HG03064 (cell line): ENCODE data around the gene ABCA9.
"Not testable (repeated sequence)": the region's sequence is repeated elsewhere in the genome, so short reads cannot be mapped to it uniquely, and the experiment has no call there.

ENCODE experiments used
- ATAC-seq: cut with Tn5 transposase; IDR thresholded peaks from one replicate; pipeline ENCODE4 v1.9.1; 2021; ENCODE audit warnings: low read depth; ENCODE audit not compliant: unreplicated experiment

The ABCA9 gene

DNA sequence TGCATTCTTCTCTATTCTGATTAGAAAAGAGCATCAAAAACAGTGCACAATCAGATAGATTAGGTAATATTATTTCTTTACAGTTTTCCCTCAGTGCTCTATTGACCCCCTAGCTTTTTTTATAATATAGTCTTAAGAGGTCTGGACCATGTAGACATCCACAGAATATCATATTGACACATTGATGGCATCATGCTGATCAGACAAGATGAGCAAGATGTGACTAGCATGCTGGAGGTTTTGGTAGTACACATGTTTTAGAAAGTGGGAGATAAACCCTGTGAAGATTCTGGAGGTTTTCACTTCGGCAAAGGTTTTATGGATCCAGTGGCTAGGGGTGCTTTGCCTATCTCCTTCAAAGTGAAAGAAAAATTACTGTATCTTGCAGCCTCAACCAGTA lies 102.8 kb downstream of the ABCA9 start:
- ATAC-seq = no peak

DNA sequence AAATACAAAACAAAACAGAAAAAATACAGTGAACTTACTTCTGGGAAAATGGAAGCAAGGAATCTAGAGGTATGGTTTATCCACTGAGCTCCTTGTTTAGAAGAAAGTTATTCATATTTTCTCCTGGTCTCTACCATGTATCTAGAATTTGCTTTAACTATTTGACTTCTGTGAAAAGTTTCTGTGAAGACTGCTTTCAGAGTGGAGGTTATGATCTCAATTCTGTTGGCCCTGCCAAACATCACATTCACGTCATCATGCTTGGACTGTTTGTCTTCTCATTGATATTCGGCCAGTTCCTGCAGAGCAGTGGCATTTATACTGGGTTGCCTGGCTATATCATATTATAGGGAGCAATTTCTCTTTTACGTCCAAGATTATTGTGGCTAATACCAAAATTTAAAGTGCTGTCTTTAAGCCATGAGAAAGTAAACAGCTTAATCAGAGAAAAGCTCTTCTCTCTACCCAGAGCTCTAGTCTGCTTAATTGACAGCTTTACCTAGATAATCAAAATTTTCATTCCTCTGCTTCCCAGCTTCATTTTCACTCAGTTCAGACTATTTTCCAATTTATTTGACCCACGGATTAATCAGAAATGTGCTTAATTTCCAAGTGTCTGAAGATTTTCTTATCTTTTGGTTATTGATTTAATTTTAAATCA lies 105.4 kb downstream of the ABCA9 start, which contains the start of gene ABCA8:
ABCA8 (minus strand) TSS at position 212 of the 661 bp plus-strand sequence. CDS start 13,358 bp downstream, outside the sequence.
- no peak for ATAC-seq

DNA sequence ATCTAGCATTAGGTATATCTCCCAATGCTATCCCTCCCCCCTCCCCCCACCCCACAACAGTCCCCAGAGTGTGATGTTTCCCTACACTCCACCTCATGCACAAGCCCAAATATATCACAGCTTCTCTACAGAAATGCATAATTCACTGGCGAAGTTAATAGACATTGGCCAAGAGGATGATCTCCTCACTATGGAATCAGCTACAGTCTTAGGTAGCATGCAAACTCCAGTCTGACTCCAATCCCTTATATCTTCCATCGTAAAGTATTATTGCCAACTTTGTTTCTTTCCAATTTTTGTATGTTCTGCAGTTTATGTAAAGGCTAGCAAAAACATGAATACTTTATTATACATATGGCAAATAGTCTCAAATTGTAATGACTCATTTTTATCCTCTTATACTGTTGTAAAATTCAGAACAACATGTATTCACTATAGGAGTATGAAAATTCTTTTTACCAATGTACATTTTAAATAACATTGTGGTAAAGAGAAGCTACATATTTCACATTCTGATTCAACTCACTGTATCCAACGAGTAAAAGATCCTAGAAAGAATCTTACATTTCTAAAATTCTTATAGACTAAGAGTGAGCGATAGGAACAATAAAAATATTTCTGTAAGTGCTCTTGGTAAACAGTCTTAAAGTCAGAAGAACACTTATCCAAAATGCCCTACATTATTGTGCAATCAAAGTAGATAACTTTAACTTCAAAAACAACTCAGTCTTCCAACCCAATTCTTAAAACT lies 106.4 kb downstream of the ABCA9 start:
- no peak for ATAC-seq

DNA sequence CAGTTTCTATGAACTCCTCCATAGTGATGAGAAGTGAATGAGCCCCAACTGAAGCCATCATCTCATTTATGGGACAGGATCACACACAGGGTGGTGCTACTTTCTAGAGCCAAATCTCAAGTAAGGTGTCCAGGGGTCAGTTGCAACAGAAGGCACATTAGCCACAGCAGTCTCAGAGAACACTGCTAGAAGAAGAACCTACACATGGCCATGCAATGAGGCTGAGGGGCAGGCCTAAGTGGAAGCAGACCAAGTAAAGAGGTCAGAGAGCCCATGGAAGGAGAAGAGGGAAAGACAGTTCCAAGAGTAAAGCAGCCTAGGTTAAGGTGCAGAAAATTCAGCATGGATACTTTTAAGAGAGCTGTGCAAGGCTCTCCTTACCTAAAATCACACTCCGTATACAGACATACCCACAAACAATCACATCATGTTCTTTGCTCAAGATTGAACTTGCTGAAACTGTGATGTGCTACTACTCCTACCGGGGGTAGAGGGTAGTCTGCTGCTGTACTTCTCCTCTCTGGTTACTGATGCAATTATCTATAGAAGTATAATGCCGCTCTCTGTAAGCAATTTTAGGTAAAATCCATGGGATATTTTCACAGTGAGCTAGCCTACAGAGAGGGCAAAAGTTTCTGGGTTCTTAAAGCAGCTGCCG lies 107.3 kb downstream of the ABCA9 start:
- ATAC-seq = no peak

DNA sequence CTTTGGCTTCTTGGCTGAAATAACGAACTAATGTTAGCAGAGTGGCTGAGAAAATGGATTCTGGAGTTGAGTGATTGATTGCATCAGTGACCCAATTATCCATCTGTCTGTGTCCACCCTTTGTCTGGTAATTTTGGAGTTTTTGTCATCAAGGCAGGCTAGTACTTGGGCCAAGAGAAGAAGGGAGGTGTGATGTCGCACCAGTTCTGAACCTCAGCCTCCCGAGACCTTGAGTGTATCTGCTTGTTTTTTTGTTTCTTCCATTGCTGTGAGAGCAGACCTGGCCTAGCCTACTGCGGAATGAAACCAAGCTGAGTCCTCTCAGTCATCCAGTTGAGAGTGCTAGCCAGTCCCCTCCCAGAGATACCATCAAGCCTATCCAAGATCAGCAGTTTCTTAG lies 110.0 kb downstream of the ABCA9 start:
- ATAC-seq = no peak

DNA sequence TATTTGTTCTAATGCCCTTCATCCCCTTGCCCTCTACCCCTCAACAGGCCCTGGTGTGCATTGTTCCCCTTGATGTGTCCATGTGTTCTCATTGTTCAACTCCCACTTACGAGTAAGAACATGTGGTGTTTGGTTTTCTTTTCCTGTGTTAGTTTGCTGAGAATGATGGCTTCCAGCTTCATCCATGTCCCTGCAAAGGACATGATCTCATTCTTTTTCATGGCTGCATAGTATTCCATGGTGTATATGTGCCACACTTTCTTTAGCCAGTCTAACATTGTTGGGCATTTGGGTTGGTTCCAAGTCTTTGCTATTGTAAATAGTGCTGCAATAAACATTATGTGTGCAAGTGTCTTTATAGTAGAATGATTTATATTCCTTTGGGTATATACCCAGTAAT lies 112.9 kb downstream of the ABCA9 start:
- not testable (repeated sequence) for ATAC-seq

DNA sequence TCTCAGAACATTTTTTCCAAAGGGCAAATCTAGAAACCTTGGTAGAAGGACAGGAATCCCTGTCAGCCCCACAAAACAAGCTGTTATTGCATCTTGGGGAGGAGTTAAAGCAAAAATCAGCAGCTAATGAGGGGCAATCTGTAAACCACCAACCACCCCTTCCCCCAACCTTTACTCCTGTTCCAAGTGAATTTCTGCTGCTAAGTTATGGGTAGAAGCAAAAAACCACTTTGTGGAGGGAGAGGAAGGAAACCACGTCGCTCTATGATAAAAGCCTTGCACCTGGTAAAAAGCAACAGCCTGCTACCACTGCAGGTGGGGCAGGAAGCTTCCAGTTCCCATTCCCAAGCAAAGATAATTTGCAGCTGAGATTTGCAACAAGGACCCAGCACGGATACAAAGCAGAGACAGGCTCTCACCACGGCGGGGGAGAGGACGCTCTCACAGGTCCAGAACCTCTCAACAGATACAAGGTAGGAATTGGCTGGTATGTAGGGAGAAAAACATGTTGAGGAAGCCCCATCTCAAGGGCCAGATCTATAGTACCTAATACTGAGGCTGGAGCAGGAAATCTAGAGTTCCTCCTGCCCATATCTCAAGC lies 116.2 kb downstream of the ABCA9 start:
- no peak for ATAC-seq

DNA sequence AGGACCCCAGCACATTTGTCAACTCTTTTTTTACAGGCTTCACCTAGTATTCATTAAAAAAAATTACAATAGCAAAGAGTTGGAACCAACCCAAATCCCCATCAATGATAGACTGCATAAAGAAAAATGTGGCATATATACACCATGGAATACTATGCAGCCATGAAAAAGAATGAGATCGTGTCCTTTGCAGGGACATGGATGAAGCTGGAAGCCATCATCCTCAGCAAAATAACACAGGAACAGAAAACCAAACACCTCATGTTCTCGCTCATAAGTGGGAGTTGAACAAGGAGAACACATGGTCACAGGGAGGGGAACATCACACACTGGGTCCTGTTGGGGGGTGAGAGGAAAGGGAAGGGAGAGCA lies 116.9 kb downstream of the ABCA9 start:
- ATAC-seq = not testable (repeated sequence)

DNA sequence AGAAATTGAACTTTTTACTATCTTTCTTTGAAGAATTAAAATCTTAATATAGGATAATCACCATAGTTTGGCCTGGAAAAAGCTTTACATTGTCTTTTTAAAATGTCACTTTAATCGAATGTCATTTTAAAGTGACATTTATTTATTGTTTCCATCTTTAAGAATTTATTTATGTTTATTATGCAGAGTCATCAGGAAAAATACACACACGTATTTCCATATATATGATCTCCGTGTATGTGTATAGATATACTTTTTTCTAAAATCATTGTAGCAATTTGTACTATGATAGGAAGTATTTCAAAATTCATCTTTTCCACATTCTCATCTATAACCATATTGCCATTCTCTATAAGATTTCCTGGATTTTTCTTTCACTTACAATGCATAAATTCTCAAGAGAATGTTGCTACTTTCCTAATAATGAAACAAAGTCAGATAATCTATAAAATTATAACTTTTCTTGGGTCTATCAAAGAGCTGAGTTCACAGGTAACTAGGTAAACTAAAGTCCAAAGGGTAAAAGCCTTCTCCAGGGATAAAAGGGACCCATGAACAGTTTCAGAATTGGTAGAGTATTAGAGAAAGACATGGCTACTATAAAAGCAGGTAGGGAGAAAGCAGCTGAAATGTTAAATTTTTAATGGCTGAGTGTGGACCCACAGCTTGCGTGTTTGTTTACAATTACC lies 117.5 kb downstream of the ABCA9 start:
- no peak for ATAC-seq

DNA sequence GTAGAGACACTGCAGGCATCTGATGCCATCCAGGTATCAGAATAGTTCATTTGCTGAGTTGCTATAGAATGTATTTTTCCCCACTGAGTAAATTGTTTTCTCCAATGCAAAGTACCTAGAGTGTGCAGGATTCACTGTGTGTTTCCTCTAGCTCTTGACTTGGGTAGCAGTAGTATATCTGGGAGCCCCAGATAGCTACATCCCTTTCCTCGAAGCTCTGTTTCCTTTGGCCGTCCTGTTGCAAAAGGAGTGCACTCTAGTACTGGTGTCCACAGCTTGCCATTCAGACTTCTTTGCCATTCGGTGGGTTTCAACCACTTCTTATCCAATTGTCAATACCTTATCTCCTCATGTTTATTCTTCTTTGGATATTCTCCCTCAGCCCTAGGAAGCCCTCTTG lies 118.3 kb downstream of the ABCA9 start:
- ATAC-seq = no peak

DNA sequence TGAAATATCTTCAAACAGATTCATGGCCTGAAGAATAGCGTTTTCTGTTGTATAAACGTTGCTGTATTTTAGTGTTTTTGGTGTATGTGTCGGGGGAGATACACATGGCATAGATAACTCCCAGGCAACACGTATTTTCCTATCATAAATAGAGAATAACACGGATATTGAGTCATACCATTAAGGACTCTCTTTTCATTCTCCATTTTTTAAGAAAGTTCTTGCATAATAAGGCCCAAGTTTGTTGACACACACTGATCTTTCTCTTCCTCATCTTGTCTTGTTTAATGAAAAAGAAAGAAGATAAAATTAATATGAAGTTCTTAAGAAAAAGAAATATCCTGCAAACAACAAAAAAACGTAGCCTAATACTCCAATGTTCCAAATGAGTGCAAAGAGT lies 119.0 kb downstream of the ABCA9 start:
- no peak for ATAC-seq

DNA sequence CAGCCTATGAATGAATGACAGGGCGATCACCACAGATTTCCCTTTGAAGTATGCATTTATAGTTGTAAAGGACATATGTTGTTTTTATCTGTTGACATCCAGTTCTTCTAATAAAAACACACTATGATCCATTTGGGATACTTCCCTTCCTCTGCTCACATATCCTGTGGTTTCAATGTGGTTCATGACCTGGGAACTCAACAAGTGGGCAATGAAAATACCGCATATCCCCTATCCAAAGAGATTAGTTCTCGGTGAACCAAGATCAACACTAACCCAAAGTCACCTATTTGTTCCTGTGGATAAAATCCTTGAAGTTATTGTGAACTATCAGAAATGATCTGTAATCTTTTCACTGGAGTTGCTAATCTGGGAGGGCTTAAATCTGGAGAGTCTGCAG lies 121.5 kb downstream of the ABCA9 start:
- ATAC-seq = no peak

DNA sequence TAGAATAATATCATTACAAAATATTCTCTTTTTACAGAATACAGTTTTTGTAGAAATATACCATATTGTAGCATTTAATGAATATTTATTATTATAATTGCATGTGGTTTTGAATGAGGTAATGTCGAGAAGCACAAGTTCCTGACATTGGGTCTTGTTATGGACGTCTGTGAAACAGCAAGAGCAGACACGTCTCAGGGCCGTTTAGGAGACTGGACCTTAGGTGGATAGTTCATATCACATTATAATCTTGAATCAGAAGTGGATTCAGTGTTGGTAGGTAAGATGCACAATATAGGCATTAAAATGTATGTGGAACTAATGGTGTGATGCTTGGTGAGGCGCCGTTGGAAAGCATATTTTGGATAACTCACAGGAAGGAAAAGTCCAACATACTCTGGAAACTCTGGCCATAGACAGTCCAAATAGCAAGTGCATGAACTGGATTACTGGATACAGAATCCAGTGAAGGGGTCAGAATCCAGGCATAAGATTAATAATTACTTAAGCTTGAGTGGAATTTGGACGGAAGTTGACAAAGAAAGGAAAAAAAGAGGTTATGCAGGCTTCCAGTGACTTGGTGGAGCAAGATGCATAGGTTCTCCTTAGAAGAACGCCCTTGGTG lies 122.7 kb downstream of the ABCA9 start:
- no peak for ATAC-seq

DNA sequence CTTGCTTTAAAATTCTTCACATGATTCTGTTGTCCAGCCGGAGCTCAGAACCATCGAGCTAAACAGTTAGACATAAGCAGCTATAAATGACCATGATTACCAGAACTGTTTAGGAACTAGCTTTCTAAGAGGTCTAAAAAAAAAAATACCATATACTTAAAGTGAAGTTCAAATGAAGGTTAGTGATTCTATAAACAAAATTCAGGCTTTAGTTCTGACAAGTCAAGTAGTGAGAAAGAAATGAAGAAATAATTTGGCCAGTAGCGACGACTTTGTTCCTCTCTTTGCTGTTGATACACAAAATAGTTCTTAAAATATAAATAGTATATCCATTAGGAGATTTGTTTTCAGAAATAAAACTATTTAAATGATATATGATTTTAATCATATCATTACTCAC lies 133.2 kb downstream of the ABCA9 start:
- no peak for ATAC-seq

DNA sequence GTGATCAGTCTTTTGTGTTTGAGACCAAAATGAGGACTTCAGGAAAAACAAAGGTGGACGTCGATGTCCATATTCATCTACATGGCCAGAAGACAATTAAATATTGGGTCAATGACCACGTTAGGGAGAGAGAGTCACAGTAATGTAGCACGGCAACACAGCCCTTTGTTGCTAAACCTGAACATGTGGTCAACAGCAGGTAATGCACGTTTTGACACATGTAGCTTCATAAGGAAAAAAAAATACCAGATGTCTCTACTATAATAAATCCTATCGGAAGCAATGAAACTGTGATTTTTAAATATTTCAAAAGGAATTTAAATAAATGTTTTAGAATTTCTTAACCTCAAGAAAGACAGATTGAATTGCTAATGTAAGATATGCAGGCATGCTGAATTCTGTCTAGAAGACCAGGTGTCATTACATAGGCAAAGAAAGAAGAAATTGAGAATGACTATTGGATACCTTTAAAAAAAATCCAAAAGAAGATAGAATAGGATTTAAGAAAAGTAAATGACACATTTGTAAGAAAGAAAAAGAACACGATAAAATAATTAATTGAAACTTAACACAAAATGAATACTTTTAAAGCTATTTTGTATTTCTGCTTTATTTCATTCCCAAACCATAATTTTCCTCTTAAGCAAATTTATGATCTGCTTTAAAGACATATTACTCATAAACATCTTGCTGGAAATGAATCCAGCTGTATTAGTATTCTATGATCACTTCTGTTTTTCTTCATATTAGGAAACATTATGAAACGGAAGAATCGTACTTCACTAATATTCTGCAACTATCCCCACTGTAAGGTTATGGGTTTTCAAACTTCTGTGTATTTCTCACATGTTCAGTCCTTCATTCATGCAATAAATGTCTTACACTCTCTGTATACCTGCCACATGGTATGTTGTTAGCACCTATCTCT lies 135.7 kb downstream of the ABCA9 start:
- no peak for ATAC-seq
